K562 (cell line): Measurements from ENCODE around the gene ELF1. TPM values are rescaled to one million over a fixed set of nuclear protein-coding genes. Genes with fewer than 3 reads are reported as not detected.
A peak's percentile ranks its signal among the peaks of the same experiment; 100 is the strongest.

ENCODE experiments used
- CCAR2 ChIP-seq: fragments of 200-400 bp; formaldehyde crosslinking; IDR thresholded peaks from 2 replicates; pipeline ENCODE4 v1.6.1; 2017; ENCODE audit warnings: mild to moderate bottlenecking, low read depth, low read length
- DPF2 ChIP-seq: fragments of 450-650 bp; IDR thresholded peaks from 2 replicates; pipeline ENCODE4 v1.6.1; 2016
- HIVEP1 ChIP-seq: fragments of 250-450 bp; sonication (Bioruptor Pico); IDR thresholded peaks from 2 replicates; pipeline ENCODE4 v1.4.0; 2020; ENCODE audit warnings: mild to moderate bottlenecking
- LCOR ChIP-seq: sonication (generic); formaldehyde crosslinking; IDR thresholded peaks from 2 replicates; pipeline ENCODE4 v1.8.0; 2022; ENCODE audit warnings: mild to moderate bottlenecking, missing genetic modification reagents
- MYBL2 ChIP-seq, 2 experiments: fragments of 450-650 bp in 1 of 2; sonication (generic) in 1 of 2; formaldehyde crosslinking in 1 of 2; IDR thresholded peaks; 2 replicates each; pipeline versions ENCODE4 v1.6.1 to v1.8.1; 2017 to 2022; ENCODE audit warnings: borderline replicate concordance in 1 of 2, inconsistent platforms in 1 of 2, low read depth in 1 of 2, mild to moderate bottlenecking in 1 of 2, missing genetic modification reagents in 1 of 2, moderate library complexity in 1 of 2
- POLR2AphosphoS2 ChIP-seq: IDR thresholded peaks from 2 replicates; pipeline ENCODE4 v1.6.1; 2012; ENCODE audit warnings: low read length, improper control_type of control experiment
- PTRF ChIP-seq: fragments of 450-650 bp; IDR thresholded peaks from 2 replicates; pipeline ENCODE4 v1.6.1; 2016; ENCODE audit warnings: mild to moderate bottlenecking, missing genetic modification characterization, missing compliant biosample characterization
- RAD51 ChIP-seq: fragments of 450-650 bp; IDR thresholded peaks from 2 replicates; pipeline ENCODE4 v1.7.1; 2016; ENCODE audit warnings: low read depth, mild to moderate bottlenecking, borderline replicate concordance
- SNIP1 ChIP-seq: fragments of 450-650 bp; IDR thresholded peaks from 2 replicates; pipeline ENCODE4 v1.7.1; 2017; ENCODE audit warnings: low read depth, mild to moderate bottlenecking
- TOE1 ChIP-seq, 2 experiments: fragments of 450-650 bp in 1 of 2; sonication (generic) in 1 of 2; formaldehyde crosslinking in 1 of 2; IDR thresholded peaks; 2 replicates each; pipeline versions ENCODE4 v1.7.1 to v1.8.0; 2016 to 2022; ENCODE audit warnings: borderline replicate concordance in 2 of 2, mild to moderate bottlenecking in 2 of 2, antibody characterized with exemption in 1 of 2, inconsistent platforms in 1 of 2, low read depth in 1 of 2, missing genetic modification reagents in 1 of 2, moderate library complexity in 1 of 2
- ZNF175 ChIP-seq: fragments of 200-800 bp; sonication (Bioruptor generic); IDR thresholded peaks from 2 replicates; pipeline ENCODE4 v1.6.1; 2016; ENCODE audit warnings: low read depth, mild to moderate bottlenecking, missing genetic modification characterization, missing compliant biosample characterization
- ZNF217 ChIP-seq: sonication (generic); formaldehyde crosslinking; IDR thresholded peaks from 2 replicates; pipeline ENCODE4 v1.8.0; 2022; ENCODE audit warnings: mild to moderate bottlenecking, missing genetic modification reagents
- ZNF699 ChIP-seq: fragments of 250-450 bp; sonication (Bioruptor Pico); IDR thresholded peaks from 2 replicates; pipeline ENCODE4 v1.8.0; 2021; ENCODE audit warnings: mild to moderate bottlenecking, moderate library complexity; ENCODE audit not compliant: insufficient replicate concordance
- polyA plus RNA-seq, 8 experiments: library from polyadenylated mRNA; depleted of rRNA in 4 of 8; stranded (reverse) in 5 of 8; unstranded in 3 of 8; fragments of >200 nt; fragmentation: Nextera tagmentation in 2 of 8; fragmentation: Illumina TruSeq in 1 of 8; extraction: Ambion mirVana in 2 of 8; extraction: Trizol in 1 of 8; gene quantifications; 2 replicates each; pipeline versions ENCODE4 v1.2.1 to v1.2.3, GENCODE V29; 2011 to 2014; ENCODE audit warnings: inconsistent platforms in 1 of 8, missing spikeins in 1 of 8
- total RNA-seq, 7 experiments: library from RNA; depleted of rRNA in 6 of 7; stranded (reverse); fragments of >200 nt in 6 of 7; fragmentation: Illumina TruSeq in 2 of 7; extraction: Trizol in 2 of 7; gene quantifications; 2 replicates each; pipeline versions ENCODE4 v1.2.1 to v1.2.3, GENCODE V29; 2011 to 2021; ENCODE audit warnings: low replicate concordance in 1 of 7
- TF ChIP-seq, protein P1 (sequence below): fragments of 450-650 bp; formaldehyde crosslinking; conservative IDR thresholded peaks from 2 replicates; pipeline ENCODE4 v1.4.0; 2022; ENCODE audit warnings: mild to moderate bottlenecking, missing genetic modification characterization
- TF ChIP-seq, protein P2 (sequence below): fragments of 450-650 bp; formaldehyde crosslinking; IDR thresholded peaks from 2 replicates; pipeline ENCODE4 v1.4.0; 2022; ENCODE audit warnings: missing genetic modification characterization
- TF ChIP-seq, protein P3 (sequence below): IDR thresholded peaks from 3 replicates; pipeline ENCODE4 v1.6.1; 2011; ENCODE audit warnings: borderline replicate concordance, mild to moderate bottlenecking, moderate library complexity; ENCODE audit not compliant: insufficient read length; ENCODE audit errors: extremely low read depth
- TF ChIP-seq, protein P4 (sequence below): sonication (generic); formaldehyde crosslinking; IDR thresholded peaks from 2 replicates; pipeline ENCODE4 v1.8.1; 2023; ENCODE audit warnings: mild to moderate bottlenecking, missing genetic modification reagents

ELF1 gene
- total and polyA plus RNA-seq, 9 of the 15 experiments (the other 6 are each of a cell fraction or from before 2014, with no cell fraction given), result 24.7 to 54.4 (median 33.4) TPM

DNA sequence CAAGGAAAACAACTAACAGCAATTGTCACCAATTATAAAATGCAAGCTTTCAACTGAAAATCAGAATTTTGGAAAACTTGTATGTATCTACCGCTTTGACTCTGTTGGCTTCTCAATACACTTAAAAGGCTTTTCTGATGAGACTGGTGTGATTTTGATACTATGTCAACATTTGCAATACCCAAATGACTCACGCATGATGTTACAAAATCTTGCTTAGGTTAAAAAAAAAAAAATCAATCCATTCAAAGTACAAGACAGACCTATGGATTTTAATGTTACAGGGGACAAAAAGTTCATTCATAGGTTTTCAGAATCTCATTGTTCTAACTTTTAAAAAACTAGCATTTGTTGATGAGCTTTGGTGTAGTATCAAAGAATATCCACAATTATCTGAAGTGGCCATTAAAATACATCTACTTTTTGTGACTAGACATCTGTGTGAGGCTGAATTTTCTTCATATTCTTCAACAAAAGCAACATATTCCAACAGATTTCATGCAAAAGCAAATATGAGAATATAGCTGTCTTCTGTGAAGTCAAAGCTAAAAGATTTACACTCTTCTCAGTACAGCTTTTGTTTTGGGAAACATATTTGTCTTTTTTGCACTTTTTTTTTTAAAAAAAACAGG is 10.7 kb downstream of the ELF1 start (continued):
- TF ChIP-seq, protein P1, sequence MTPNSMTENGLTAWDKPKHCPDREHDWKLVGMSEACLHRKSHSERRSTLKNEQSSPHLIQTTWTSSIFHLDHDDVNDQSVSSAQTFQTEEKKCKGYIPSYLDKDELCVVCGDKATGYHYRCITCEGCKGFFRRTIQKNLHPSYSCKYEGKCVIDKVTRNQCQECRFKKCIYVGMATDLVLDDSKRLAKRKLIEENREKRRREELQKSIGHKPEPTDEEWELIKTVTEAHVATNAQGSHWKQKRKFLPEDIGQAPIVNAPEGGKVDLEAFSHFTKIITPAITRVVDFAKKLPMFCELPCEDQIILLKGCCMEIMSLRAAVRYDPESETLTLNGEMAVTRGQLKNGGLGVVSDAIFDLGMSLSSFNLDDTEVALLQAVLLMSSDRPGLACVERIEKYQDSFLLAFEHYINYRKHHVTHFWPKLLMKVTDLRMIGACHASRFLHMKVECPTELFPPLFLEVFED (CRISPR knock-in tag), result no peak
- TF ChIP-seq MYBL2 (IDR thresholded peaks at IDR 0.05; ENCODE audit: low read depth) (no peak), MYBL2 (CRISPR knock-in tag; IDR thresholded peaks at IDR 0.05; ENCODE audit: borderline replicate concordance) (no peak), HIVEP1 (CRISPR knock-in tag) (no peak), ZNF217 (CRISPR knock-in tag) (no peak), ZNF699 (no peak), DPF2 (peak; percentile 76), LCOR (no peak), RAD51 (no peak), ZNF175 (CRISPR knock-in tag) (no peak), POLR2AphosphoS2 (no peak), CCAR2 (no peak), SNIP1 (no peak), PTRF (tag) (no peak), TOE1 (IDR thresholded peaks at IDR 0.05; ENCODE audit: borderline replicate concordance) (no peak), TOE1 (CRISPR knock-in tag; IDR thresholded peaks at IDR 0.05; ENCODE audit: borderline replicate concordance, low read depth) (no peak)
- TF ChIP-seq, protein P2, sequence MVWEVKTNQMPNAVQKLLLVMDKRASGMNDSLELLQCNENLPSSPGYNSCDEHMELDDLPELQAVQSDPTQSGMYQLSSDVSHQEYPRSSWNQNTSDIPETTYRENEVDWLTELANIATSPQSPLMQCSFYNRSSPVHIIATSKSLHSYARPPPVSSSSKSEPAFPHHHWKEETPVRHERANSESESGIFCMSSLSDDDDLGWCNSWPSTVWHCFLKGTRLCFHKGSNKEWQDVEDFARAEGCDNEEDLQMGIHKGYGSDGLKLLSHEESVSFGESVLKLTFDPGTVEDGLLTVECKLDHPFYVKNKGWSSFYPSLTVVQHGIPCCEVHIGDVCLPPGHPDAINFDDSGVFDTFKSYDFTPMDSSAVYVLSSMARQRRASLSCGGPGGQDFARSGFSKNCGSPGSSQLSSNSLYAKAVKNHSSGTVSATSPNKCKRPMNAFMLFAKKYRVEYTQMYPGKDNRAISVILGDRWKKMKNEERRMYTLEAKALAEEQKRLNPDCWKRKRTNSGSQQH, result no peak
- TF ChIP-seq, protein P3, sequence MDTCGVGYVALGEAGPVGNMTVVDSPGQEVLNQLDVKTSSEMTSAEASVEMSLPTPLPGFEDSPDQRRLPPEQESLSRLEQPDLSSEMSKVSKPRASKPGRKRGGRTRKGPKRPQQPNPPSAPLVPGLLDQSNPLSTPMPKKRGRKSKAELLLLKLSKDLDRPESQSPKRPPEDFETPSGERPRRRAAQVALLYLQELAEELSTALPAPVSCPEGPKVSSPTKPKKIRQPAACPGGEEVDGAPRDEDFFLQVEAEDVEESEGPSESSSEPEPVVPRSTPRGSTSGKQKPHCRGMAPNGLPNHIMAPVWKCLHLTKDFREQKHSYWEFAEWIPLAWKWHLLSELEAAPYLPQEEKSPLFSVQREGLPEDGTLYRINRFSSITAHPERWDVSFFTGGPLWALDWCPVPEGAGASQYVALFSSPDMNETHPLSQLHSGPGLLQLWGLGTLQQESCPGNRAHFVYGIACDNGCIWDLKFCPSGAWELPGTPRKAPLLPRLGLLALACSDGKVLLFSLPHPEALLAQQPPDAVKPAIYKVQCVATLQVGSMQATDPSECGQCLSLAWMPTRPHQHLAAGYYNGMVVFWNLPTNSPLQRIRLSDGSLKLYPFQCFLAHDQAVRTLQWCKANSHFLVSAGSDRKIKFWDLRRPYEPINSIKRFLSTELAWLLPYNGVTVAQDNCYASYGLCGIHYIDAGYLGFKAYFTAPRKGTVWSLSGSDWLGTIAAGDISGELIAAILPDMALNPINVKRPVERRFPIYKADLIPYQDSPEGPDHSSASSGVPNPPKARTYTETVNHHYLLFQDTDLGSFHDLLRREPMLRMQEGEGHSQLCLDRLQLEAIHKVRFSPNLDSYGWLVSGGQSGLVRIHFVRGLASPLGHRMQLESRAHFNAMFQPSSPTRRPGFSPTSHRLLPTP, result no peak
- TF ChIP-seq, protein P4, sequence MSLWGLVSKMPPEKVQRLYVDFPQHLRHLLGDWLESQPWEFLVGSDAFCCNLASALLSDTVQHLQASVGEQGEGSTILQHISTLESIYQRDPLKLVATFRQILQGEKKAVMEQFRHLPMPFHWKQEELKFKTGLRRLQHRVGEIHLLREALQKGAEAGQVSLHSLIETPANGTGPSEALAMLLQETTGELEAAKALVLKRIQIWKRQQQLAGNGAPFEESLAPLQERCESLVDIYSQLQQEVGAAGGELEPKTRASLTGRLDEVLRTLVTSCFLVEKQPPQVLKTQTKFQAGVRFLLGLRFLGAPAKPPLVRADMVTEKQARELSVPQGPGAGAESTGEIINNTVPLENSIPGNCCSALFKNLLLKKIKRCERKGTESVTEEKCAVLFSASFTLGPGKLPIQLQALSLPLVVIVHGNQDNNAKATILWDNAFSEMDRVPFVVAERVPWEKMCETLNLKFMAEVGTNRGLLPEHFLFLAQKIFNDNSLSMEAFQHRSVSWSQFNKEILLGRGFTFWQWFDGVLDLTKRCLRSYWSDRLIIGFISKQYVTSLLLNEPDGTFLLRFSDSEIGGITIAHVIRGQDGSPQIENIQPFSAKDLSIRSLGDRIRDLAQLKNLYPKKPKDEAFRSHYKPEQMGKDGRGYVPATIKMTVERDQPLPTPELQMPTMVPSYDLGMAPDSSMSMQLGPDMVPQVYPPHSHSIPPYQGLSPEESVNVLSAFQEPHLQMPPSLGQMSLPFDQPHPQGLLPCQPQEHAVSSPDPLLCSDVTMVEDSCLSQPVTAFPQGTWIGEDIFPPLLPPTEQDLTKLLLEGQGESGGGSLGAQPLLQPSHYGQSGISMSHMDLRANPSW (CRISPR knock-in tag), result no peak
